B cell (primary cell): ENCODE data around the gene PRDX1. TPM values are rescaled to one million over a fixed set of nuclear protein-coding genes. Genes with fewer than 3 reads are reported as not detected.

ENCODE experiments used
- ATAC-seq: fragments of 200-7000 bp; cut with Tn5 transposase; one replicate; pipeline ENCODE4 v1.10.0; 2021; ENCODE audit warnings: low read depth, mild to moderate bottlenecking, moderate number of reproducible peaks, moderate library complexity
- CTCF ChIA-PET: fragments of 350-600 bp; sonication (Branson Sonifier 250); formaldehyde crosslinking; loops from one replicate; lab custom pipeline; 2021; ENCODE audit warnings: antibody characterized with exemption, inconsistent platforms; lab: Charles Lee
- POLR2A ChIA-PET: fragments of 350-600 bp; sonication (Branson Sonifier 250); formaldehyde crosslinking; loops from one replicate; lab custom pipeline; 2021; ENCODE audit warnings: antibody characterized with exemption; lab: Charles Lee
- DNase-seq: peaks from one replicate; pipeline ENCODE4 v3.0.0; 2013
- H2AFZ ChIP-seq: 2 replicates; pipeline ENCODE4 v1.6.1; 2012; ENCODE audit warnings: mild to moderate bottlenecking, low read depth, low read length; ENCODE audit not compliant: insufficient read depth, poor library complexity, severe bottlenecking
- H3K27ac ChIP-seq, 2 donors: 1 replicate in 1 of 2; 2 replicates in 1 of 2; pipeline ENCODE4 v1.5.1; 2012 to 2013; ENCODE audit warnings: low read length in 2 of 2, mild to moderate bottlenecking in 2 of 2, moderate library complexity in 1 of 2
- H3K27me3 ChIP-seq, 4 experiments: fragments of 200-600 bp in 1 of 4; sonication (generic) in 1 of 4; replicated peaks in 1 of 4; 1 replicate in 2 of 4; 2 replicates in 2 of 4; pipeline versions ENCODE4 v1.6.1 to v1.7.0; 2013 to 2016; ENCODE audit warnings: low read length in 3 of 4, mild to moderate bottlenecking in 2 of 4, mixed read lengths in 1 of 4, moderate library complexity in 1 of 4; ENCODE audit not compliant: insufficient read depth in 4 of 4, control insufficient read depth in 3 of 4; ENCODE audit errors: control extremely low read depth in 1 of 4
- H3K36me3 ChIP-seq, 2 experiments: replicated peaks in 1 of 2; 1 replicate in 1 of 2; 2 replicates in 1 of 2; pipeline versions ENCODE4 v1.6.1 to v1.7.1; 2013; ENCODE audit warnings: low read length in 1 of 2; ENCODE audit not compliant: insufficient read depth in 2 of 2, control insufficient read depth in 1 of 2; ENCODE audit errors: control extremely low read depth in 1 of 2, extremely low read depth in 1 of 2
- H3K4me1 ChIP-seq, 2 donors: fragments of 200-600 bp in 1 of 2; sonication (generic) in 1 of 2; 1 replicate in 1 of 2; 2 replicates in 1 of 2; pipeline versions ENCODE4 v1.5.1 to v1.6.1; 2013 to 2017; ENCODE audit warnings: low read length in 2 of 2; ENCODE audit not compliant: control insufficient read depth in 2 of 2, insufficient read depth in 2 of 2
- H3K4me2 ChIP-seq: replicated peaks from 2 replicates; pipeline ENCODE3; 2012; ENCODE audit warnings: mild to moderate bottlenecking, low read depth, low read length; ENCODE audit not compliant: poor library complexity, severe bottlenecking
- H3K4me3 ChIP-seq, 5 experiments: fragments of 200-600 bp in 1 of 5; sonication (generic) in 1 of 5; 1 replicate in 3 of 5; 2 replicates in 2 of 5; pipeline versions ENCODE4 v1.5.1 to v1.7.0; 2011 to 2016; ENCODE audit warnings: low read length in 4 of 5, mild to moderate bottlenecking in 4 of 5, low read depth in 2 of 5, control low read depth in 1 of 5, moderate library complexity in 1 of 5; ENCODE audit not compliant: insufficient read depth in 1 of 5; ENCODE audit errors: control extremely low read depth in 1 of 5, extremely low read depth in 1 of 5
- H3K79me2 ChIP-seq: fragments of 200-600 bp; sonication (generic); one replicate; pipeline ENCODE4 v1.6.0; 2016; ENCODE audit warnings: low read length; ENCODE audit not compliant: control insufficient read depth, insufficient read depth
- H3K9ac ChIP-seq: fragments of 200-600 bp; sonication (generic); 2 replicates; pipeline ENCODE4 v1.6.1; 2017; ENCODE audit warnings: mild to moderate bottlenecking, low read length, moderate library complexity
- H3K9me3 ChIP-seq, 3 donors: one replicate each; pipeline versions ENCODE4 v1.6.1 to v1.7.1; 2013; ENCODE audit warnings: low read length in 2 of 3; ENCODE audit not compliant: control insufficient read depth in 2 of 3, insufficient read depth in 1 of 3; ENCODE audit errors: control extremely low read depth in 1 of 3
- H4K20me1 ChIP-seq: 2 replicates; pipeline ENCODE4 v1.6.0; 2012; ENCODE audit warnings: mild to moderate bottlenecking, low read length; ENCODE audit not compliant: insufficient read depth, control insufficient read depth, poor library complexity, severe bottlenecking
- H3K27ac Mint-ChIP-seq: one replicate; pipeline ENCODE4 v1.8.0; 2021; ENCODE audit warnings: mixed read lengths
- H3K27me3 Mint-ChIP-seq: one replicate; pipeline ENCODE4 v1.8.0; 2021; ENCODE audit warnings: mixed read lengths
- H3K4me1 Mint-ChIP-seq: one replicate; pipeline ENCODE4 v1.8.0; 2021; ENCODE audit warnings: mixed read lengths
- H3K4me3 Mint-ChIP-seq: one replicate; pipeline ENCODE4 v1.8.0; 2021; ENCODE audit warnings: mixed read lengths
- H3K9me3 Mint-ChIP-seq: one replicate; pipeline ENCODE4 v1.8.0; 2022; ENCODE audit warnings: mixed read lengths; ENCODE audit not compliant: insufficient read depth
- EZH2 ChIP-seq: IDR thresholded peaks from 2 replicates; pipeline ENCODE4 v1.6.1; 2012; ENCODE audit warnings: borderline replicate concordance, low read depth, mild to moderate bottlenecking, moderate library complexity, low read length; ENCODE audit not compliant: insufficient read depth, poor library complexity, severe bottlenecking
- WGBS: methylation state at CpG from one replicate; pipeline ENCODE4 v1.1.5; 2013; ENCODE audit warnings: missing lambda C conversion rate; ENCODE audit not compliant: insufficient coverage; 5-methylcytosine and 5-hydroxymethylcytosine counted together
- intact Hi-C: fragments of 100-400 bp; cut with micrococcal nuclease; formaldehyde crosslinking; loops from one replicate; pipeline ENCODE4 v1.10.0; 2022
- polyA plus RNA-seq: library from polyadenylated mRNA; depleted of rRNA; stranded (reverse); fragments of >200 nt; gene quantifications from 2 replicates; pipeline ENCODE4 v1.2.3, GENCODE V29; 2012
- total RNA-seq, 2 donors: library from RNA; stranded (reverse); fragments of 120-200 nt in 1 of 2; gene quantifications; 1 replicate in 1 of 2; 2 replicates in 1 of 2; pipeline versions ENCODE4 v1.2.3 to v1.2.4, GENCODE V29; 2013 to 2022
- TF ChIP-seq, protein P1 (sequence below): fragments of 200-600 bp; IDR thresholded peaks from one replicate; pipeline ENCODE4 v1.8.0; 2022; ENCODE audit warnings: antibody characterized with exemption, mild to moderate bottlenecking

The PRDX1 gene
- total and polyA plus RNA-seq, 2 donors (not counting 1 experiment from before 2014, with no cell fraction given) = 56.4 to 104 TPM

DNA sequence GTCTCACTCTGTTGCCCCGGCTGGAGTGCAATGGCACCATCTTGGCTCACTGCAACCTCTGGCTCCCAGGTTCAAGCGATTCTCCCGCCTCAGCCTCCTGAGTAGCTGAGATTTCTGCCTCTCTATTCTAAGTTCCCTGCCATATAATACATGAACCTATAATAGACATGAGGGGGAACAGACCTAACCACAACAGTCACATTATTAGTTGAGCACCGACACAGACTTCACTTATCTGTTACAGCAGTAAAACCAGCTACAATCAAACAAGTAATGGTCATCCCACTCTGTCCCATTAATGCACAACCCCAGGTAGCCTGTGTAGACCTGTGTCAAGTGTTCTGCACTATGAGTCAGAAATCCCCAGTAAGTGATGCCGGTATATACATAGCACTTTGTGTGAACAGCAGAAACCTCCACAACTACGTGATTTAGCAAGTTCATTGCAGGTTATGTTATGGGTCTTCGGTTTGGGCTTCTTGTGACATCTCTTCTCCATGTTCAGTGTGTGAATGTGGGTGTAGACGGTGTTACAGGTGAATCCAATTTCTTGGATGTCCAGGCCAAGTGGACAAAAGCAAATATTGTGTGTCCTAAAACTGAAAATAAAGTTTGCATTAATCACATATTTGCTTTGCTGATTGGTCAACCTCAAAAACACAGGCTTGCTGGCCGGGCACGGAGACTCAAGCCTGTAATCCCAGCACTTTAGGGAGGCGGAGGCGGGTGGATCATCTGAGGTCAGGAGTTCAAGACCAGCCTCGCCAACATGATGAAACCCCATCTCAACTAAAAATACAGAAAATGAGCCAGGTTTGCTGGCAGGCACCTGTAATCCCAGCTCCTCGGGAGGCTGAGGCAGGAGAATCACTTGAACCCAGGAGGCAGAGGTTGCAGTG, 18.0 kb downstream of the PRDX1 start:
- Histone ChIP-seq H3K4me3 (no peak overlapping the region), H3K27me3 (no peaks in the 10 kb centered on the region), H4K20me1 (no peaks in the 10 kb centered on the region), H2AFZ (no peak overlapping the region), H3K4me1 (peaks cover 12 to 21% of the 10 kb centered on the region in 2 donors), H3K36me3 (peaks cover 0 to 15% of the 10 kb centered on the region in 2 experiments), H3K79me2 (peaks cover 16% of the 10 kb centered on the region), H3K9ac (no peak overlapping the region), H3K27ac (no peak overlapping the region), H3K9me3 (no peaks in the 10 kb centered on the region), H3K4me2 (no peak overlapping the region)
- Mint-ChIP-seq H3K27ac (no peak overlapping the region), H3K9me3 (no peaks in the 10 kb centered on the region), H3K4me1 (peaks cover 26% of the 10 kb centered on the region), H3K4me3 (no peak overlapping the region), H3K27me3 (no peaks in the 10 kb centered on the region)
- no peak for DNase-seq
- WGBS = 91% methylated on average over 11 of the region's 14 CpGs
- intact Hi-C loops = no loop called here
- CTCF ChIA-PET = interaction anchor here (1.2 kb wide), 1 partner anchor 8 kb away, joined by 3 read pairs; no protein-coding TSS in a partner anchor
- ATAC-seq = no peak
- POLR2A ChIA-PET = no interaction called here
- TF ChIP-seq, protein P1, sequence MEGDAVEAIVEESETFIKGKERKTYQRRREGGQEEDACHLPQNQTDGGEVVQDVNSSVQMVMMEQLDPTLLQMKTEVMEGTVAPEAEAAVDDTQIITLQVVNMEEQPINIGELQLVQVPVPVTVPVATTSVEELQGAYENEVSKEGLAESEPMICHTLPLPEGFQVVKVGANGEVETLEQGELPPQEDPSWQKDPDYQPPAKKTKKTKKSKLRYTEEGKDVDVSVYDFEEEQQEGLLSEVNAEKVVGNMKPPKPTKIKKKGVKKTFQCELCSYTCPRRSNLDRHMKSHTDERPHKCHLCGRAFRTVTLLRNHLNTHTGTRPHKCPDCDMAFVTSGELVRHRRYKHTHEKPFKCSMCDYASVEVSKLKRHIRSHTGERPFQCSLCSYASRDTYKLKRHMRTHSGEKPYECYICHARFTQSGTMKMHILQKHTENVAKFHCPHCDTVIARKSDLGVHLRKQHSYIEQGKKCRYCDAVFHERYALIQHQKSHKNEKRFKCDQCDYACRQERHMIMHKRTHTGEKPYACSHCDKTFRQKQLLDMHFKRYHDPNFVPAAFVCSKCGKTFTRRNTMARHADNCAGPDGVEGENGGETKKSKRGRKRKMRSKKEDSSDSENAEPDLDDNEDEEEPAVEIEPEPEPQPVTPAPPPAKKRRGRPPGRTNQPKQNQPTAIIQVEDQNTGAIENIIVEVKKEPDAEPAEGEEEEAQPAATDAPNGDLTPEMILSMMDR = no peak
- TF ChIP-seq EZH2 = no peak

DNA sequence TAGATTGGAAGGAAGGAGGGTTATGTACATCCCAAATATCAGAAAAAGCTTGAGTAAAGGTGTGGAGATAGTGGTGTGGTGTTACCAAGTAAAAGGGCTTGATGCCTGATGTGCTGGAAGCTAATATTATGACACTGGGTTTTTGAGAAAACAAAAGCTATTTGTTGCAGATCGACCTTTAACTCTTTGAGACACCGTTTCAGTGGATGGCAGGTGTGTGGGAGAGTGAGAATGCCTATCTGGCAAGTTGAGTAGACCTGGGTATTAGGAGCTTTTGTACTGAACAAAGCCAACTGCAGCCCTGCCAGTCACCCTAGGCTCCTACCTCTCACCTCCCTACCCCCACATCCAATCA, 20.2 kb downstream of the PRDX1 start:
- Mint-ChIP-seq H3K27me3 (no peaks in the 10 kb centered on the region), H3K4me1 (peaks cover 28% of the 10 kb centered on the region), H3K27ac (peak overlapping the region; percentile 16), H3K4me3 (peak overlapping the region; percentile 58), H3K9me3 (no peaks in the 10 kb centered on the region)
- DNase-seq (no peak), ATAC-seq (no peak)
- H3K9me3 ChIP-seq = no peaks in the 10 kb centered on the region
- H2AFZ ChIP-seq = no peak overlapping the region
- no peak overlapping the region for H3K9ac ChIP-seq
- peaks cover 12 to 22% of the 10 kb centered on the region in 2 donors for H3K4me1 ChIP-seq
- H3K4me2 ChIP-seq = no peak overlapping the region
- H3K27ac ChIP-seq = no peak overlapping the region
- no peaks in the 10 kb centered on the region for H4K20me1 ChIP-seq
- intact Hi-C loops = loop anchor here (2.0 kb wide), 1 partner anchor 19 kb away; the partner anchor contains the start of gene PRDX1
- 100% methylated on average over 1 of the region's 2 CpGs for whole genome bisulfite sequencing
- peaks cover 17% of the 10 kb centered on the region for H3K79me2 ChIP-seq
- no peak for TF ChIP-seq EZH2
- TF ChIP-seq, protein P1 = no peak
- ChIA-PET POLR2A (interaction anchor here (0.6 kb wide), 1 partner anchor 797 kb away, joined by 10 read pairs; no protein-coding TSS in a partner anchor), CTCF (interaction anchor here (0.7 to 4.1 kb wide), 11 partner anchors 8 to 161 kb away, joined by 3 to 46 read pairs (median 6); partner anchors contain the start of genes AKR1A1, MUTYH, TESK2 and TOE1)
- no peaks in the 10 kb centered on the region for H3K27me3 ChIP-seq
- H3K4me3 ChIP-seq = no peak overlapping the region
- peaks cover 0 to under 1% of the 10 kb centered on the region in 2 experiments for H3K36me3 ChIP-seq
